Activated T-cell treated with anti-CD3 and anti-CD28 coated beads for 1 hour (primary cell): Measurements from ENCODE around the gene RNU5D-1.

ENCODE experiments used
- DNase-seq: peaks from one replicate; pipeline ENCODE4 v3.0.0-alpha.2; 2020; ENCODE audit warnings: low read depth

Gene RNU5D-1

DNA sequence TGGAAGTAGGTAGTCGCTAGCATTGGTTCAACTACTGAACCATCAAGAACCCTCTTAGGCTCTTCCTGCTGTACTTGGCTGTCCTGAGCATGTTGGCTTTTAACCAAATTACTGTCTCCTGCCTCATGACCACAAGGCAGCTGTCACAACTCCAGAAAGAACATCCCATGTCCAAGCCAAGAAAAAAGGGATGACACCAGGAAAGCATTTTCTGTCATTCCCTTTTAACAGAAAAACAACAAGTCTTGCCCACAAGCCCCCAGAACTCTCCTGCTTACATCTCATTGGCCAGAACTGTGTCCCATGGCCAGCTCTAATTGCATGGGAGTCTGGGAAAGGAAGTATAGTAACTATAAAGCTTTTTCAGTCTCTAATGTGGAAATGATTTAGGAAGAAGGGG is 2.4 kb upstream of the RNU5D-1 start:
- no peak for DNase-seq

- DNase-seq, result no peak
Observed at GRCh38 chr1:44724955-44725698, 5.8 kb downstream of the RNU5D-1 start.

GRCh38 chr1:44724296-44724954 is 6.5 kb downstream of the RNU5D-1 start:
- DNase-seq, result no peak

- DNase-seq, result no peak
Observed at GRCh38 chr1:44723496-44724295, 7.3 kb downstream of the RNU5D-1 start.

- DNase-seq, result no peak
Observed at GRCh38 chr1:44723064-44723463, 7.9 kb downstream of the RNU5D-1 start.

GRCh38 chr1:44721485-44722361 is 9.2 kb downstream of the RNU5D-1 start:
- peak; percentile 50 for DNase-seq

GRCh38 chr1:44720281-44720680 is 10.7 kb downstream of the RNU5D-1 start:
- DNase-seq, result no peak

- DNase-seq, result no peak
Observed at GRCh38 chr1:44719318-44719717, 11.7 kb downstream of the RNU5D-1 start.

GRCh38 chr1:44718091-44718490 is 12.9 kb downstream of the RNU5D-1 start:
- DNase-seq, result no peak

- no peak for DNase-seq
Observed at GRCh38 chr1:44717653-44718052, 13.3 kb downstream of the RNU5D-1 start.

DNA sequence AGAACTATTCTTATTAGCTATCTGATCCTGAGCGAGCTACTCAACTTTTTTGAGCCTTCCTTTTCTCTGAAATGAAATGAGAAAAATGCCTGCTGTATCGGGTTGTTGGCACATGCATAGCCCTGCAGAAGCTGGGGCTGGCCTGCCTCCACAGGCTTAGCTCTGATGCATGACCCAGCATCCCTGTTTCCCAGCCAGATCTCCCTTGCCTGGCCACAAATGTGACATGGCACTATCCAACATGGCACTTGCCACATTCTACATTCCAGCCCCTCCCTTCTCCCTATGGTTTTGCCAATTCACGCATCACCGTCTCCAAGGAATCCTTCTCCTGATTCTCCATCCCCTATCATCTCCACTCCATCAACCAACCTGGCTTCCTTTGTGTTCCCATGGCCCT is 13.8 kb downstream of the RNU5D-1 start:
- no peak for DNase-seq

- DNase-seq, result peak; percentile 41
Observed at GRCh38 chr1:44714944-44715571, 15.9 kb downstream of the RNU5D-1 start.

- no peak for DNase-seq
Observed at GRCh38 chr1:44714532-44714931, 16.4 kb downstream of the RNU5D-1 start.

DNA sequence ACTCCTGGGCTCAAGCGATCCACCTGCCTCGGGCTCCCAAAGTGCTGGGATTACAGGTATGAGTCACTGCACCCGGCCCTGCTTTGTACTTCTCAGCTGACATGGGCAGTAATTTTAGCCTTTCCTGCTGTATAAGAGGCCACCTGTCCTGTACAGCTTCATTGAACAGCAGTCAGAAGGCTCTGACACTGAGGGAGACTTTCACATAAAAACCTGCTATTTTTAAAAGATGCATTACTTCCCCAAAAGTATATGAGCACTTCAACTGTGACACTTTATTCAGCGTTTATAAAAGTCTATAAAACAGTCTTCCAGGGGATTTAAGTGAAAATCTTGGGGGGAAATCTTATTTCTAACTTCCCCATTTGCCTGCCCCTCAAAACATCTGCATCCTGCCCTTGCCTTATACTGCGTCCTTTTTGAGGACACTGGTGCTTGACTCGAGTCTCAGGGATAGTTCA is 17.6 kb downstream of the RNU5D-1 start:
- DNase-seq, result no peak

- DNase-seq, result no peak
Observed at GRCh38 chr1:44707959-44708831, 22.8 kb downstream of the RNU5D-1 start.

GRCh38 chr1:44707112-44707881 is 23.7 kb downstream of the RNU5D-1 start:
- DNase-seq, result no peak

GRCh38 chr1:44705938-44706337 is 25.0 kb downstream of the RNU5D-1 start:
- no peak for DNase-seq

GRCh38 chr1:44705470-44705869 is 25.5 kb downstream of the RNU5D-1 start:
- no peak for DNase-seq

- no peak for DNase-seq
Observed at GRCh38 chr1:44701141-44701573, 29.8 kb downstream of the RNU5D-1 start.
